GM12878 (cell line): Measurements from ENCODE around the gene PTEN. TPM values are rescaled to one million over a fixed set of nuclear protein-coding genes. Genes with fewer than 3 reads are reported as not detected.

ENCODE experiments used
- ATAC-seq: fragments of 200-7000 bp; cut with Tn5 transposase; 3 replicates; pipeline ENCODE4 v1.9.1; 2020; ENCODE audit warnings: mild to moderate bottlenecking, moderate library complexity
- BruUV-seq: library from RNA; stranded (reverse); fragments of 400-500 nt; replicated peaks from 2 replicates; lab custom pipeline; 2021; lab: Mats Ljungman, UMichigan
- CTCF ChIA-PET: fragments of 300-600 bp; sonication (Branson Sonifier 250); formaldehyde crosslinking; extraction: SDS; loops from one replicate; lab custom pipeline; 2021; ENCODE audit warnings: inconsistent platforms; lab: Yijun Ruan, JAX
- POLR2A ChIA-PET: fragments of 350-600 bp; formaldehyde crosslinking; extraction: SDS; loops from one replicate; lab custom pipeline; 2021; ENCODE audit warnings: inconsistent platforms; lab: Charles Lee
- RAD21 ChIA-PET: fragments of 300-600 bp; sonication (Branson Sonifier 250); formaldehyde crosslinking; loops from one replicate; lab custom pipeline; 2023; ENCODE audit warnings: antibody characterized with exemption; ENCODE audit not compliant: unreplicated experiment; lab: Charles Lee
- SMC1A ChIA-PET: fragments of 300-600 bp; sonication (Branson Sonifier 250); formaldehyde crosslinking; loops from one replicate; lab custom pipeline; 2023; ENCODE audit not compliant: unreplicated experiment, uncharacterized antibody; lab: Charles Lee
- DNase-seq: peaks from one replicate; pipeline ENCODE4 v3.0.0-alpha.2; 2011; ENCODE audit warnings: low read depth, low spot score
- FAIRE-seq: peaks from 3 replicates; lab custom pipeline; 2011; peaks lifted over from hg19 to GRCh38; lab: Jason Lieb, UNC
- H2AFZ ChIP-seq: 2 replicates; pipeline ENCODE4 v1.6.0; 2011; ENCODE audit warnings: low read depth, low read length, control low read depth; ENCODE audit not compliant: control insufficient read depth
- H3K27ac ChIP-seq: 2 replicates; pipeline ENCODE4 v1.5.1; 2011; ENCODE audit warnings: control low read depth; ENCODE audit not compliant: control insufficient read depth, insufficient read depth
- H3K27me3 ChIP-seq, 2 experiments: replicated peaks in 1 of 2; 2 replicates each; pipeline versions ENCODE4 v1.6.0 to v1.6.1; 2011; ENCODE audit warnings: low read length in 1 of 2; ENCODE audit not compliant: control insufficient read depth in 2 of 2, insufficient read depth in 2 of 2
- H3K36me3 ChIP-seq, 2 experiments: 2 replicates each; pipeline ENCODE4 v1.5.1; 2011; ENCODE audit warnings: low read length in 1 of 2; ENCODE audit not compliant: control insufficient read depth in 2 of 2, insufficient read depth in 2 of 2
- H3K4me1 ChIP-seq: 2 replicates; pipeline ENCODE4 v1.6.1; 2011; ENCODE audit warnings: mild to moderate bottlenecking, low read length, moderate library complexity, mixed read lengths; ENCODE audit not compliant: control insufficient read depth, insufficient read depth
- H3K4me2 ChIP-seq: 2 replicates; pipeline ENCODE4 v1.6.0; 2011; ENCODE audit warnings: control low read depth; ENCODE audit not compliant: control insufficient read depth, insufficient read depth
- H3K4me3 ChIP-seq: fragments of 200-600 bp; sonication (generic); 2 replicates; pipeline ENCODE4 v1.5.1; 2016
- H3K79me2 ChIP-seq: 2 replicates; pipeline ENCODE4 v1.6.0; 2011; ENCODE audit warnings: low read length; ENCODE audit not compliant: control insufficient read depth, insufficient read depth
- H3K9ac ChIP-seq: 2 replicates; pipeline ENCODE4 v1.8.0; 2011; ENCODE audit warnings: low read length, control low read depth, mixed read lengths; ENCODE audit not compliant: control insufficient read depth, insufficient read depth
- H3K9me3 ChIP-seq: replicated peaks from 3 replicates; pipeline ENCODE4 v1.5.1; 2011; ENCODE audit warnings: mild to moderate bottlenecking, low read length; ENCODE audit not compliant: control insufficient read depth, insufficient read depth
- H4K20me1 ChIP-seq: 2 replicates; pipeline ENCODE4 v1.6.0; 2011; ENCODE audit not compliant: control insufficient read depth, insufficient read depth
- CBX3 ChIP-seq: fragments of 200-600 bp; sonication (generic); IDR thresholded peaks from 2 replicates; pipeline ENCODE4 v1.6.1; 2016; ENCODE audit warnings: low read depth, borderline replicate concordance
- ESRRA ChIP-seq: IDR thresholded peaks from 2 replicates; pipeline ENCODE4 v1.6.1; 2012; ENCODE audit warnings: mild to moderate bottlenecking, low read length, improper control_type of control experiment
- NFYA ChIP-seq: IDR thresholded peaks from 2 replicates; pipeline ENCODE4 v1.6.1; 2011; ENCODE audit warnings: low read depth, mild to moderate bottlenecking, low read length, improper control_type of control experiment, borderline replicate concordance
- POLR2A ChIP-seq: IDR thresholded peaks from 2 replicates; pipeline ENCODE4 v1.6.1; 2011; ENCODE audit warnings: low read depth, mild to moderate bottlenecking, low read length
- SUZ12 ChIP-seq: fragments of 200-600 bp; sonication (generic); IDR thresholded peaks from one replicate; pipeline ENCODE4 v1.6.1; 2018; ENCODE audit warnings: antibody characterized with exemption, mild to moderate bottlenecking; ENCODE audit not compliant: unreplicated experiment
- WGBS: methylation state at CpG from one replicate; pipeline ENCODE4 v1.1.6; 2016; ENCODE audit warnings: low lambda C conversion rate; ENCODE audit not compliant: insufficient replicate concordance, insufficient coverage; ENCODE audit errors: missing lambda C conversion rate; 5-methylcytosine and 5-hydroxymethylcytosine counted together
- in situ Hi-C: fragments of 300-500 bp; cut with MboI; formaldehyde crosslinking; loops from 9 replicates; pipeline ENCODE4 v1.14.3; 2018; ENCODE audit warnings: mixed read lengths
- intact Hi-C: fragments of 100-400 bp; cut with micrococcal nuclease; formaldehyde crosslinking; loops from one replicate; pipeline ENCODE4 v1.14.2; 2022; ENCODE audit not compliant: unreplicated experiment
- polyA plus RNA-seq, 11 experiments: library from polyadenylated mRNA; depleted of rRNA in 4 of 11; unstranded in 6 of 11; stranded (reverse) in 5 of 11; fragments of >200 nt; fragmentation: Nextera tagmentation in 4 of 11; fragmentation: Illumina TruSeq in 1 of 11; extraction: Ambion mirVana in 4 of 11; extraction: Trizol in 1 of 11; gene quantifications; 1 replicate in 1 of 11; 2 replicates in 10 of 11; pipeline versions ENCODE4 v1.2.1 to v1.2.3, GENCODE V29; 2011 to 2016; ENCODE audit warnings: inconsistent platforms in 2 of 11, missing spikeins in 2 of 11, low read depth in 1 of 11
- total RNA-seq, 4 experiments: library from RNA; depleted of rRNA in 3 of 4; stranded (reverse); fragments of >200 nt in 3 of 4; fragmentation: Illumina TruSeq in 1 of 4; extraction: Trizol in 1 of 4; gene quantifications; 2 replicates each; pipeline versions ENCODE4 v1.2.1 to v1.2.3, GENCODE V29; 2013 to 2021
- TF ChIP-seq, protein P1 (sequence below), 3 experiments: IDR thresholded peaks in 2 of 3; conservative IDR thresholded peaks in 1 of 3; 2 replicates each; pipeline ENCODE4 v1.5.1; 2011; ENCODE audit warnings: low read depth in 3 of 3, low read length in 3 of 3, mild to moderate bottlenecking in 3 of 3, control low read depth in 2 of 3, moderate library complexity in 2 of 3, inconsistent platforms in 1 of 3, mixed read lengths in 1 of 3; ENCODE audit not compliant: control insufficient read depth in 2 of 3, insufficient read depth in 1 of 3; ENCODE audit errors: extremely low read depth in 1 of 3

The PTEN gene
- total and polyA plus RNA-seq, 10 of the 15 experiments (the other 5 are each of a cell fraction or from before 2014, with no cell fraction given): 26.1 to 175 (median 58.1) TPM

DNA sequence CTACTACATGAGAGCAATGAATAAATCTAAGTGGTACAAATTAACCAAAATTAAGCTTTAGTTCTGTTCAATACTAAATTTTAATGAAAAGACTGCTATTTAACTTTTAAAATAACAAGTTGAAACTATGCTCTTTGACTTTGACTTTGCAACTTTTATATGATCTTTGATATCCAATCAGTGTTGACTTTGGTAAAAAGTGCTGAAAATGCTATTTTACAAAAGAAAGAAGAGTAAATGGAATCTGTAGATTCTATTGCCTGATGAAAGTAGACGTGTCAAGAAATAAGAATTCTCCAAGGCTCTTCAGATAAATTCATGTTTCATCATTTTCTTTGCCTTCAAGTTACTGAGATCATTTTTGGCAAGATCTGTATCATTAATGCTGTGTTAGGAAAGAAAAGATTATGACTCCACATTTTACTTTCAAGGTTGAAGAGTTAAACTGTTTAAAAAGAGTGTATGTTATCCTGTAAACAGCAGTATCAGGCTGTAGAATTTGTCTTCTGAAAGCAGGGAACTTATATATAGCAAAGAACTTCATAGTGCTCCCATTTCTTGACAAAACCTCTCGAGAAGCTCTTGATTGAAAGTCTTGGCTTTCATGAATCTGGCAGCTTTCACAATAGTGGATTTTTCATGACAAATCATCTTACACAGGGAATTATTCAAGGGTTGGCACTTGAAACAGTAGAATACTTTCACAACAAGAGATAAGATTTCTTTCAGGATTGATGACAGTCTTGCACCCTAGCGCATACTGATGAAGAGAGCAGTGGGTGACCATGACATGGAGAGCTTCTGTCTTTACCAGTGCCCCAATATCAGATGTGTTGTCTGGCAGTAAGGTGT lies 72.1 kb downstream of the PTEN start (continued):
- TF ChIP-seq NFYA (no peak), SUZ12 (no peak), ESRRA (no peak)
- TF ChIP-seq, protein P1, sequence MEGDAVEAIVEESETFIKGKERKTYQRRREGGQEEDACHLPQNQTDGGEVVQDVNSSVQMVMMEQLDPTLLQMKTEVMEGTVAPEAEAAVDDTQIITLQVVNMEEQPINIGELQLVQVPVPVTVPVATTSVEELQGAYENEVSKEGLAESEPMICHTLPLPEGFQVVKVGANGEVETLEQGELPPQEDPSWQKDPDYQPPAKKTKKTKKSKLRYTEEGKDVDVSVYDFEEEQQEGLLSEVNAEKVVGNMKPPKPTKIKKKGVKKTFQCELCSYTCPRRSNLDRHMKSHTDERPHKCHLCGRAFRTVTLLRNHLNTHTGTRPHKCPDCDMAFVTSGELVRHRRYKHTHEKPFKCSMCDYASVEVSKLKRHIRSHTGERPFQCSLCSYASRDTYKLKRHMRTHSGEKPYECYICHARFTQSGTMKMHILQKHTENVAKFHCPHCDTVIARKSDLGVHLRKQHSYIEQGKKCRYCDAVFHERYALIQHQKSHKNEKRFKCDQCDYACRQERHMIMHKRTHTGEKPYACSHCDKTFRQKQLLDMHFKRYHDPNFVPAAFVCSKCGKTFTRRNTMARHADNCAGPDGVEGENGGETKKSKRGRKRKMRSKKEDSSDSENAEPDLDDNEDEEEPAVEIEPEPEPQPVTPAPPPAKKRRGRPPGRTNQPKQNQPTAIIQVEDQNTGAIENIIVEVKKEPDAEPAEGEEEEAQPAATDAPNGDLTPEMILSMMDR (IDR thresholded peaks at IDR 0.05 in 2 of 3, conservative IDR thresholded peaks at IDR 0.05 in 1 of 3; ENCODE audit: control insufficient read depth in 2 of 3, extremely low read depth in 1 of 3, insufficient read depth in 1 of 3, low read depth in 3 of 3, low read length in 3 of 3): no peak

DNA sequence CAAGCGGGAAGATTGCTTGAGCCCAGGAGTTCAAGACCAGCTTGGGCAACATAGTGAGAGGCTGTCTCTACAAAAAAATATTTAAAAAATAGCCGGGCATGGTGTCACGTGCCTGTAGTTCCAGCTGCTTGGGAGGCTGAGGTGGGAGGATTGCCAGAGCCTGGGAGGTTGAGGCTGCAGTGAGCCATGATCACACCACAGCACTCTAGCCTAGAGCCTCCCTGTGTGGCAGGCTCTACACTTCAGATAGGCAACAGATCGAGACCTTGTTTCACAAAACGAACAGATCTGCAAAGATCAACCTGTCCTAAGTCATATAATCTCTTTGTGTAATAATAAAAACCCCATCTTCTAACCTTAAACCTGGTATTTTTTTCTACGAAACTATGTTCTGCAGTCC lies 76.8 kb downstream of the PTEN start:
- POLR2A ChIA-PET: interaction anchor here (1.6 kb wide), 1 partner anchor 8 kb away, joined by 3 read pairs; no protein-coding TSS in a partner anchor
- Histone ChIP-seq H3K9me3 (no peaks in the 10 kb centered on the region), H3K79me2 (peaks cover 32% of the 10 kb centered on the region), H3K9ac (no peak overlapping the region), H3K27ac (no peak overlapping the region), H3K4me2 (no peak overlapping the region), H4K20me1 (no peaks in the 10 kb centered on the region), H3K27me3 (no peaks in the 10 kb centered on the region), H3K4me3 (no peak overlapping the region), H3K4me1 (no peaks in the 10 kb centered on the region), H3K36me3 (peaks cover 3 to 27% of the 10 kb centered on the region in 2 experiments), H2AFZ (no peak overlapping the region)
- WGBS: 98% methylated on average over 6 of the region's 6 CpGs
- ATAC-seq: no peak
- SMC1A ChIA-PET: interaction anchor here (0.6 to 1.6 kb wide), 10 partner anchors 12 to 516 kb away, joined by 3 to 5 read pairs (median 4); partner anchors contain the start of genes KLLN and PTEN
- intact Hi-C loops: no loop called here
- FAIRE-seq: no peak
- peak; percentile 44; the same call in 1 of the 2 replicates for TF ChIP-seq POLR2A
- no peak for TF ChIP-seq CBX3
- no TSS peak for BruUV-seq
- DNase-seq: no peak
- CTCF ChIA-PET: interaction anchor here (1.6 kb wide), 1 partner anchor 12 kb away, joined by 4 read pairs; no protein-coding TSS in a partner anchor
- RAD21 ChIA-PET: no interaction called here
- in situ Hi-C loops: no loop called here
